Measurements from ENCODE around the gene CPS1. TPM values are rescaled to one million over a fixed set of nuclear protein-coding genes. Genes with fewer than 3 reads are reported as not detected.

CPS1 gene
- total and polyA plus RNA-seq, 7 donors, result 0.11 to 2.3 (median 0.55) TPM

GRCh38 chr2:210727549-210727948, 171.2 kb downstream of the CPS1 start:
- no peak for ATAC-seq
- Histone ChIP-seq H3K27ac (no peak overlapping the region), H3K36me3 (ENCODE audit: insufficient read depth in 1 of 2, low read depth in 1 of 2) (no peaks in the 10 kb centered on the region), H3K27me3 (ENCODE audit: insufficient read depth in 3 of 3, low read length in 2 of 3) (no peaks in the 10 kb centered on the region), H3K9me3 (no peaks in the 10 kb centered on the region), H3K4me1 (no peaks in the 10 kb centered on the region), H3K4me3 (no peak overlapping the region)
- DNase-seq, result no peak
- no peak for TF ChIP-seq CTCF (IDR thresholded peaks at IDR 0.05)
- intact Hi-C loops (cut with DNase I), result no loop called here

Other genes with a start within 250 kb of the CPS1 start
- 1,000 to 10,000 TPM; 2,801 to 9,971 (median 3,746) TPM for gene MYL1, start 241.4 kb upstream of the CPS1 start, total RNA-seq
- gene MYL1, start 241.4 kb upstream of the CPS1 start, polyA plus RNA-seq, result 1,000 to 10,000 TPM; 2,439 to 6,609 (median 5,589) TPM
- gene LANCL1, start 79.8 kb upstream of the CPS1 start, total RNA-seq, result 10 to 100 TPM; 28.3 to 41.0 (median 38.8) TPM
- gene LANCL1, start 79.8 kb upstream of the CPS1 start, polyA plus RNA-seq, result 10 to 100 TPM in 2 of 3 donors, 1 to 10 TPM in 1; 8.8 to 36.0 (median 14.4) TPM